Measurements from ENCODE around the gene VDAC1. TPM values are rescaled to one million over a fixed set of nuclear protein-coding genes. Genes with fewer than 3 reads are reported as not detected.

Gene VDAC1
- total RNA-seq, 2 experiments from 2014 or later: 46.8 to 50.9 TPM

GRCh38 chr5:133970325-133970909 lies 34.4 kb downstream of the VDAC1 start:
- Histone ChIP-seq H3K9me3 (ENCODE audit: control insufficient read depth in 1 of 2, insufficient read depth in 1 of 2, low read length in 2 of 2) (no peaks in the 10 kb centered on the region), H3K4me1 (ENCODE audit: insufficient read depth, low read length) (peaks cover 20% of the 10 kb centered on the region), H3K27me3 (ENCODE audit: control insufficient read depth in 1 of 2, insufficient read depth in 2 of 2, low read length in 2 of 2) (no peaks in the 10 kb centered on the region), H3K27ac (ENCODE audit: low read depth in 1 of 2, low read length in 2 of 2) (no peak overlapping the region), H3K36me3 (ENCODE audit: insufficient read depth, low read length) (peaks cover 24% of the 10 kb centered on the region), H3K4me3 (ENCODE audit: low read length) (no peak overlapping the region)
- TF ChIP-seq, protein P1, sequence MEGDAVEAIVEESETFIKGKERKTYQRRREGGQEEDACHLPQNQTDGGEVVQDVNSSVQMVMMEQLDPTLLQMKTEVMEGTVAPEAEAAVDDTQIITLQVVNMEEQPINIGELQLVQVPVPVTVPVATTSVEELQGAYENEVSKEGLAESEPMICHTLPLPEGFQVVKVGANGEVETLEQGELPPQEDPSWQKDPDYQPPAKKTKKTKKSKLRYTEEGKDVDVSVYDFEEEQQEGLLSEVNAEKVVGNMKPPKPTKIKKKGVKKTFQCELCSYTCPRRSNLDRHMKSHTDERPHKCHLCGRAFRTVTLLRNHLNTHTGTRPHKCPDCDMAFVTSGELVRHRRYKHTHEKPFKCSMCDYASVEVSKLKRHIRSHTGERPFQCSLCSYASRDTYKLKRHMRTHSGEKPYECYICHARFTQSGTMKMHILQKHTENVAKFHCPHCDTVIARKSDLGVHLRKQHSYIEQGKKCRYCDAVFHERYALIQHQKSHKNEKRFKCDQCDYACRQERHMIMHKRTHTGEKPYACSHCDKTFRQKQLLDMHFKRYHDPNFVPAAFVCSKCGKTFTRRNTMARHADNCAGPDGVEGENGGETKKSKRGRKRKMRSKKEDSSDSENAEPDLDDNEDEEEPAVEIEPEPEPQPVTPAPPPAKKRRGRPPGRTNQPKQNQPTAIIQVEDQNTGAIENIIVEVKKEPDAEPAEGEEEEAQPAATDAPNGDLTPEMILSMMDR (IDR thresholded peaks at IDR 0.05): no peak
- H3K36me3 Mint-ChIP-seq (ENCODE audit: low read depth): peaks cover 50% of the 10 kb centered on the region
- POLR2A ChIA-PET: interaction anchor here (0.6 to 1.0 kb wide), 2 partner anchors 9 to 666 kb away, joined by 3 to 4 read pairs; no protein-coding TSS in a partner anchor
- peak overlapping the region; percentile 98 for H3K27ac Mint-ChIP-seq
- DNase-seq (no peak), ATAC-seq (ENCODE audit: poor library complexity) (no peak)
- H3K9me3 Mint-ChIP-seq: no peaks in the 10 kb centered on the region
- intact Hi-C loops (cut with DNase I, micrococcal nuclease): no loop called here
- H3K4me3 Mint-ChIP-seq: peak overlapping the region; percentile 94
- no peaks in the 10 kb centered on the region for H3K27me3 Mint-ChIP-seq
- CTCF ChIA-PET: interaction anchor here (0.8 kb wide), 1 partner anchor 10 kb away, joined by 5 read pairs; no protein-coding TSS in a partner anchor
- H3K4me1 Mint-ChIP-seq (ENCODE audit: low read depth): peaks cover 40% of the 10 kb centered on the region

GRCh38 chr5:133969654-133970324 lies 35.0 kb downstream of the VDAC1 start:
- ATAC-seq (ENCODE audit: poor library complexity) (no peak), DNase-seq (no peak)
- Mint-ChIP-seq H3K9me3 (no peaks in the 10 kb centered on the region), H3K27me3 (no peaks in the 10 kb centered on the region), H3K27ac (peak overlapping the region; percentile 98), H3K4me3 (peak overlapping the region; percentile 94), H3K36me3 (ENCODE audit: low read depth) (peaks cover 49% of the 10 kb centered on the region), H3K4me1 (ENCODE audit: low read depth) (peaks cover 46% of the 10 kb centered on the region)
- ChIA-PET CTCF (interaction anchor here (0.6 to 1.4 kb wide), 5 partner anchors 9 to 776 kb away, joined by 3 to 5 read pairs (median 3); no protein-coding TSS in a partner anchor), POLR2A (interaction anchor here (1.0 to 1.4 kb wide), 2 partner anchors 10 to 256 kb away, joined by 4 to 5 read pairs; partner anchors contain the start of gene PPP2CA)
- TF ChIP-seq, protein P1 (IDR thresholded peaks at IDR 0.05): no peak
- peaks cover 20% of the 10 kb centered on the region for H3K4me1 ChIP-seq (ENCODE audit: insufficient read depth, low read length)
- H3K9me3 ChIP-seq (ENCODE audit: control insufficient read depth in 1 of 2, insufficient read depth in 1 of 2, low read length in 2 of 2): no peaks in the 10 kb centered on the region
- H3K4me3 ChIP-seq (ENCODE audit: low read length): no peak overlapping the region
- peaks cover 19% of the 10 kb centered on the region for H3K36me3 ChIP-seq (ENCODE audit: insufficient read depth, low read length)
- no peaks in the 10 kb centered on the region for H3K27me3 ChIP-seq (ENCODE audit: control insufficient read depth in 1 of 2, insufficient read depth in 2 of 2, low read length in 2 of 2)
- intact Hi-C loops (cut with DNase I, micrococcal nuclease): loop anchor here (2.0 to 10.0 kb wide), 4 partner anchors 35 to 1105 kb away; partner anchors contain the start of genes GDF9 (in 1 of the 2), HSPA4 (in 1 of the 2), PCBD2 (in 1 of the 2) and UQCRQ (in 1 of the 2)
- peak overlapping the region in 1 of 2 donors; percentile 31 for H3K27ac ChIP-seq (ENCODE audit: low read depth in 1 of 2, low read length in 2 of 2)

DNA sequence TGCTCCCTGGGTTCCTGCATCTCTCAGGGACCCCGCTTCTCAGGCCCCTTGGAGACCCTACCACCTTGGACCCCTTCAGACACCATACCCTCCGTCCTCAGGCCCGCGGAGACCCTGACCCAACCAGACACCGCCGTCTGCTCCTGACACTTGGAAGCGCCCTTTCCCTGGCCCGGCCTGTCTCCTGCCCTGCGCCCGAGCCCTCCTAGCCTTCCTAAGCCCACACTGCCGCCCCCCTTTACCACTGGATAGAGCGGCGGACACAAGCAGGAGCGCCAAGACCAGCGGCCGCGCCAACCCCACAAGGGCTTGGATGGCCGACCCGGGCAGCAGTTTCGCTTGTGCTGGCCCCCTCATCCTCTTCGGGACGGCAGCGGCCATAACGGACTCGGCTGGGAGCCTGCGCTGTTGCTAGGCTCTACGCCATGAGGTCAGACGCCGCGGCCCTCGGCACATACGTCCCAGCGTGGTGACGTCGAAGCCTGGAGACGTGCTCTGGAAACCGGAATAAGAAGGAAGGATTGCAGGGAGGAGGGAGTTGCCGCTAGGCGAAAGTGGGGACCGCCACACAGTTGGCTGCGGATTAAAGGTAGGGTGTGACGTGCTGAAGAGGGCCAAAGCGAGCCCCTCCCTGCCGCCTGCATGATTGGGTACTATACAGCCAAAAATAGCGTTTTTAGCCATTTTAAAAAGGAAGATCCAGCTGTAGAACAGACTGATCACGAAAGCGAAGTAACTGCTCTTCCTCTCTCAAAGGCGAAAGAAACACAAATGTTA lies 36.4 kb downstream of the VDAC1 start, which contains the start of gene C5orf15:
C5orf15 (minus strand) TSS at position 422 of the 777 bp plus-strand sequence; CDS start at position 381, 41 bp downstream.
- peak within 1 kb of the TSS; percentile 82 to 86 for H3K27ac ChIP-seq (ENCODE audit: low read depth in 1 of 2, low read length in 2 of 2)
- H3K27ac Mint-ChIP-seq: peak within 1 kb of the TSS; percentile 98
- H3K4me1 Mint-ChIP-seq (ENCODE audit: low read depth): peaks cover 56% of the 10 kb centered on the region
- intact Hi-C loops (cut with DNase I, micrococcal nuclease): loop anchor here (2.0 to 10.0 kb wide), 4 partner anchors 36 to 1104 kb away; partner anchors contain the start of genes GDF9 (in 1 of the 2), HSPA4 (in 1 of the 2), PCBD2 (in 1 of the 2) and UQCRQ (in 1 of the 2)
- H3K36me3 ChIP-seq (ENCODE audit: insufficient read depth, low read length): peaks cover 5% of the 10 kb centered on the region
- H3K4me3 Mint-ChIP-seq: peak within 1 kb of the TSS; percentile 94
- no peaks in the 10 kb centered on the region for H3K9me3 ChIP-seq (ENCODE audit: control insufficient read depth in 1 of 2, insufficient read depth in 1 of 2, low read length in 2 of 2)
- H3K4me1 ChIP-seq (ENCODE audit: insufficient read depth, low read length): peaks cover 20% of the 10 kb centered on the region
- CTCF ChIA-PET: interaction anchor here (1.2 to 1.4 kb wide), 2 partner anchors 29 to 778 kb away, joined by 3 read pairs; no protein-coding TSS in a partner anchor
- H3K27me3 ChIP-seq (ENCODE audit: control insufficient read depth in 1 of 2, insufficient read depth in 2 of 2, low read length in 2 of 2): no peaks in the 10 kb centered on the region
- no peaks in the 10 kb centered on the region for H3K9me3 Mint-ChIP-seq
- TF ChIP-seq, protein P1 (IDR thresholded peaks at IDR 0.05): no peak
- POLR2A ChIA-PET: interaction anchor here (1.0 to 1.4 kb wide), 4 partner anchors 12 to 258 kb away, joined by 3 to 7 read pairs (median 4); partner anchors contain the start of genes PPP2CA and VDAC1
- DNase-seq (peak; percentile 74 to 98 (median 89)), ATAC-seq (ENCODE audit: poor library complexity) (peak; percentile 91)
- H3K4me3 ChIP-seq (ENCODE audit: low read length): peak within 1 kb of the TSS; percentile 95
- H3K27me3 Mint-ChIP-seq: no peaks in the 10 kb centered on the region
- H3K36me3 Mint-ChIP-seq (ENCODE audit: low read depth): peaks cover 43% of the 10 kb centered on the region
